Type B pancreatic cell (in vitro differentiated cells): ENCODE data around the gene ING3. TPM values are rescaled to one million over a fixed set of nuclear protein-coding genes. Genes with fewer than 3 reads are reported as not detected.
A peak's percentile ranks its signal among the peaks of the same experiment; 100 is the strongest.

Experiments used
- DNase-seq: peaks from one replicate; pipeline ENCODE4 v3.0.0; 2021; ENCODE audit warnings: mixed read lengths; ENCODE audit not compliant: unreplicated experiment; ENCODE audit errors: extremely low spot score
- H3K27ac Mint-ChIP-seq: 2 replicates; pipeline ENCODE4 v1.8.0; 2021; ENCODE audit warnings: mild to moderate bottlenecking, mixed read lengths
- H3K27me3 Mint-ChIP-seq: 2 replicates; pipeline ENCODE4 v1.8.0; 2021; ENCODE audit warnings: mixed read lengths
- H3K36me3 Mint-ChIP-seq: 2 replicates; pipeline ENCODE4 v1.8.0; 2021; ENCODE audit warnings: mixed read lengths
- H3K4me1 Mint-ChIP-seq: one replicate; pipeline ENCODE4 v1.8.0; 2021; ENCODE audit warnings: mixed read lengths; ENCODE audit not compliant: unreplicated experiment
- H3K4me3 Mint-ChIP-seq: 2 replicates; pipeline ENCODE4 v1.8.0; 2021; ENCODE audit warnings: mild to moderate bottlenecking, mixed read lengths
- H3K9me3 Mint-ChIP-seq: 2 replicates; pipeline ENCODE4 v1.8.0; 2021; ENCODE audit warnings: mixed read lengths
- CTCF ChIP-seq: fragments of 200-600 bp; sonication (generic); conservative IDR thresholded peaks from 2 replicates; pipeline ENCODE4 v1.5.0; 2021; ENCODE audit warnings: antibody characterized with exemption, mild to moderate bottlenecking
- total RNA-seq: library from RNA; stranded (reverse); gene quantifications from 2 replicates; pipeline ENCODE4 v1.2.1, GENCODE V29; 2021; ENCODE audit warnings: low replicate concordance

ING3 gene
- total RNA-seq, 1 donor from 2014 or later: 20.7 TPM

GRCh38 chr7:120997882-120998474 is 47.4 kb downstream of the ING3 start:
- peaks cover 16% of the 10 kb centered on the region for H3K4me1 Mint-ChIP-seq
- peaks cover 8% of the 10 kb centered on the region for H3K27me3 Mint-ChIP-seq
- H3K36me3 Mint-ChIP-seq: peaks cover 9% of the 10 kb centered on the region
- DNase-seq: no peak
- no peak overlapping the region for H3K27ac Mint-ChIP-seq
- H3K9me3 Mint-ChIP-seq: peaks cover 4% of the 10 kb centered on the region
- no peak overlapping the region for H3K4me3 Mint-ChIP-seq
- no peak for TF ChIP-seq CTCF

GRCh38 chr7:120998520-120998919 is 47.9 kb downstream of the ING3 start:
- no peak for DNase-seq
- Mint-ChIP-seq H3K9me3 (peaks cover 4% of the 10 kb centered on the region), H3K4me3 (no peak overlapping the region), H3K4me1 (peaks cover 16% of the 10 kb centered on the region), H3K27ac (no peak overlapping the region), H3K27me3 (peaks cover 4% of the 10 kb centered on the region), H3K36me3 (peaks cover 9% of the 10 kb centered on the region)
- TF ChIP-seq CTCF: no peak

GRCh38 chr7:120998996-120999565 is 48.5 kb downstream of the ING3 start:
- Mint-ChIP-seq H3K27ac (no peak overlapping the region), H3K4me3 (no peak overlapping the region), H3K4me1 (peaks cover 16% of the 10 kb centered on the region), H3K27me3 (peaks cover 3% of the 10 kb centered on the region), H3K9me3 (peaks cover 4% of the 10 kb centered on the region), H3K36me3 (peaks cover 8% of the 10 kb centered on the region)
- no peak for DNase-seq
- no peak for TF ChIP-seq CTCF

GRCh38 chr7:121000081-121000983 is 49.8 kb downstream of the ING3 start:
- H3K4me3 Mint-ChIP-seq: peak overlapping the region; percentile 19
- H3K27me3 Mint-ChIP-seq: peaks cover 3% of the 10 kb centered on the region
- DNase-seq: no peak
- H3K4me1 Mint-ChIP-seq: peaks cover 16% of the 10 kb centered on the region
- no peak overlapping the region for H3K27ac Mint-ChIP-seq
- TF ChIP-seq CTCF: no peak
- peaks cover 4% of the 10 kb centered on the region for H3K36me3 Mint-ChIP-seq
- peaks cover 4% of the 10 kb centered on the region for H3K9me3 Mint-ChIP-seq

- Mint-ChIP-seq H3K4me1 (peaks cover 19% of the 10 kb centered on the region), H3K4me3 (no peak overlapping the region), H3K27ac (no peak overlapping the region), H3K27me3 (peaks cover 6% of the 10 kb centered on the region), H3K9me3 (peaks cover 4% of the 10 kb centered on the region), H3K36me3 (peaks cover 4% of the 10 kb centered on the region)
- no peak for DNase-seq
- no peak for TF ChIP-seq CTCF
Measured at GRCh38 chr7:121001234-121001906, 50.8 kb downstream of the ING3 start.
